ENCODE results near the gene RNF114. TPM values are rescaled to one million over a fixed set of nuclear protein-coding genes. Genes with fewer than 3 reads are reported as not detected.
A peak's percentile ranks its signal among the peaks of the same experiment; 100 is the strongest.

Gene RNF114
- total and polyA plus RNA-seq, 4 donors: 37.6 to 69.7 (median 60.0) TPM

DNA sequence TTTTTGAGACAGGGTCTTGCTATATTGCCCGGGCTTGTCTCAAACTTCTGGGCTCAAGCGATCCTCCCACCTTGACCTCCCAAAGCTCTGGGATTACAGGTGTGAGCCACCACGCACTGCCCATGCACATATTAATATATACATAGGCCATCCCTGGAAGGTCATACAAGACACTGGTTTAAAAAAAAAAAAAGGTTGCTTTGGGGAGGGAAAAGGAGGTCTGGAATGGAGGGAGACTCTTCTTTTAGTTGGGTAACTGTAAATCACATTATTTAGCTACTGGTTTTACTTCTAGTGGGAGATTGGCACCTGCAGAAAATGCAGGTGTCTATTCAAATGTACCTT, 42.5 kb downstream of the RNF114 start:
- ATAC-seq (ENCODE audit: insufficient read depth, low FRiP score) (no peak), DNase-seq (no peak)
- Histone ChIP-seq H3K27ac (ENCODE audit: low read depth in 1 of 2, low read length in 1 of 2) (no peak overlapping the region), H3K36me3 (ENCODE audit: control insufficient read depth in 4 of 4, insufficient read depth in 4 of 4, low read length in 4 of 4) (no peaks in the 10 kb centered on the region), H3K4me3 (no peak overlapping the region), H3K27me3 (ENCODE audit: control insufficient read depth in 3 of 3, insufficient read depth in 3 of 3, low read length in 2 of 3) (no peaks in the 10 kb centered on the region), H3K9me3 (ENCODE audit: control insufficient read depth in 4 of 4, insufficient read depth in 3 of 4, low read length in 3 of 4) (no peaks in the 10 kb centered on the region), H3K4me1 (ENCODE audit: control insufficient read depth in 5 of 5, insufficient read depth in 5 of 5, low read length in 5 of 5) (peaks cover 0 to 12% (median 0%) of the 10 kb centered on the region in 5 donors), H3K9ac (ENCODE audit: insufficient read depth in 1 of 2, low read length in 2 of 2) (no peak overlapping the region)
- TF ChIP-seq, protein P1, sequence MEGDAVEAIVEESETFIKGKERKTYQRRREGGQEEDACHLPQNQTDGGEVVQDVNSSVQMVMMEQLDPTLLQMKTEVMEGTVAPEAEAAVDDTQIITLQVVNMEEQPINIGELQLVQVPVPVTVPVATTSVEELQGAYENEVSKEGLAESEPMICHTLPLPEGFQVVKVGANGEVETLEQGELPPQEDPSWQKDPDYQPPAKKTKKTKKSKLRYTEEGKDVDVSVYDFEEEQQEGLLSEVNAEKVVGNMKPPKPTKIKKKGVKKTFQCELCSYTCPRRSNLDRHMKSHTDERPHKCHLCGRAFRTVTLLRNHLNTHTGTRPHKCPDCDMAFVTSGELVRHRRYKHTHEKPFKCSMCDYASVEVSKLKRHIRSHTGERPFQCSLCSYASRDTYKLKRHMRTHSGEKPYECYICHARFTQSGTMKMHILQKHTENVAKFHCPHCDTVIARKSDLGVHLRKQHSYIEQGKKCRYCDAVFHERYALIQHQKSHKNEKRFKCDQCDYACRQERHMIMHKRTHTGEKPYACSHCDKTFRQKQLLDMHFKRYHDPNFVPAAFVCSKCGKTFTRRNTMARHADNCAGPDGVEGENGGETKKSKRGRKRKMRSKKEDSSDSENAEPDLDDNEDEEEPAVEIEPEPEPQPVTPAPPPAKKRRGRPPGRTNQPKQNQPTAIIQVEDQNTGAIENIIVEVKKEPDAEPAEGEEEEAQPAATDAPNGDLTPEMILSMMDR (IDR thresholded peaks at IDR 0.05; ENCODE audit: control extremely low read depth, extremely low read depth): no peak
- 75 to 91% methylated on average over 3 of the region's 3 CpGs for WGBS, 2 donors

DNA sequence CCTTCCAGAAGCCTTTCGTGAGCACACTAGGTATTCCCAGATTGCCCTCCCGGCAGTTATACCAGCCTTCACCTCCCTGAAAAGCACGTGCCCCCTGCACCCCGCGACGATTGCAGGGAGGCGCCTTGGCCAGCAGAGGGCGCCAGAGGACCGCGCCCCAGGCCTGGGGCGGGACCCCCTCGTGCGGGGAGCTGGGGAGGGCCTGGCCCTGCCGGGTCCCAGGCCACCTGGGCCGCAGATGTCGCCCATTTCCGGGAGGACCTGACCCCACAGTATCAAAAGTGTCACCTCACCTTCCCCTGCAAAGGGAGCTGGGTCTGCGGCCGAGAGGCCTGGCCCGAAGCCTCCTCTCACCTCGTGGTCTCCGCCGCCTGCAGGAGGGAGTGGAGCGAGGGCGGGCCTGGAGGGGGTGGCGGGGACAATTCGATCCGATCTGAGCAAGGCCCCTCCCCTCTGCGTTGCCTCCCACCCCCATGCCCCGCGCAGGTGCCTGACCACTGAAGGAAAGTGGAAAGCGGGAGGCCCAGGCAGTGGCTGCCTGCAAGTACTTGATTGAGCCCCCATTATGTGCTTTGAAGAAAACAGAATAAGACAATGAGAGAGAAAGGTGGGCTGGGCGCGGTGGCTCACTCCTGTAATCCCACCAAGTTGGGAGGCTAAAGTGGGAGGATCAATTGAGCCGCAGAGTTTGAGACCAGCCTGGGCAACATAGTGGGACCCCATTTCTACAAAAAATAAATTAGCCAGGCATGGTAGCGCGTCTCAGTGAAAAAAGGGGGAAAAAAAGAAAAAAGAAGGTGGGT, 43.0 kb downstream of the RNF114 start:
- WGBS, 2 donors: 16 to 19% methylated on average over 33 to 37 of the region's 37 CpGs

DNA sequence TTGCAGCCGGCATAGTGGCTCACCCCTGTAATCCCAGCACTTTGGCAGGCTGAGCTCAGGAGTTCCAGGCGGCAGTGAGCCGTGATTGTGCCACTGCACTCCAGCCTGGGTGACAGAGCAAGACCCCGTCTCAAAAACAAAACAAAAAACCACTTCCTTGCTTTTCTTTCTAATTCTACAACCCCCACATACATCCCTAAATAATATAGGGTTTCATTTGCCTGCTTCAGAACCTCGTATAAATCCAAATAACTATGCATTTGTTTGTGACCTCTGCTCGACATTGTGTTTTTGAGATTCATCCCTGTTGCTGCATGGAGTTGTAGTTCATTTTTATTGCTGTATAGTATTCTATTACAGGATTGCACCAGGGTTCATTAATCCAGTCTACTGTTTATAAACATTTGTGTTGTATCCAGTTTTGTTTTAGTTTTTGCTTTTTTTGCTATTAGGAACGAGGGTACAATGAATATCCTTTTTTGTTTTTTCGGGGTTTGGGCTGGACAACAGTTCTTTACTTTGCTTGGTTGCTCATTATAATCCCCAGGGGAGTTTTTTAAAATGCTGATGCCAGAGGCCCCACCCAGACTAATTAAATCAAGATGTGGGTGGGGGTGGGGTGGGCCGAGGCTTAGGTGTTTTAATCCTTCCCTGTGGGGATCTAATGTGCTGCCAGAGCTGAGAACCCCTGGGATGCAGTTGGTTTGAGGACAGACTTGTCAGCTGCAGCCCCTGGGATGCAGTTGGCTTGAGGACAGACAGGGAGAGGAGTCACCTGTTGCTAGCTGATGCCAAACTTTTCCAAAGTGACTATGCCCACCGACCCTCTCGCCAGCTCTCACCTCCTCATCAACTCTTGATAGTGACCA, 44.2 kb downstream of the RNF114 start:
- no peak overlapping the region for H3K9ac ChIP-seq (ENCODE audit: insufficient read depth in 1 of 2, low read length in 2 of 2)
- H3K4me1 ChIP-seq (ENCODE audit: control insufficient read depth in 5 of 5, insufficient read depth in 5 of 5, low read length in 5 of 5): peaks cover 0 to 26% (median 4%) of the 10 kb centered on the region in 5 donors
- no peak overlapping the region for H3K27ac ChIP-seq (ENCODE audit: low read depth in 1 of 2, low read length in 1 of 2)
- peaks cover 0 to 10% (median 0%) of the 10 kb centered on the region in 4 donors for H3K36me3 ChIP-seq (ENCODE audit: control insufficient read depth in 4 of 4, insufficient read depth in 4 of 4, low read length in 4 of 4)
- DNase-seq (no peak), ATAC-seq (ENCODE audit: insufficient read depth, low FRiP score) (no peak)
- H3K4me3 ChIP-seq: no peak overlapping the region
- no peaks in the 10 kb centered on the region for H3K9me3 ChIP-seq (ENCODE audit: control insufficient read depth in 4 of 4, insufficient read depth in 3 of 4, low read length in 3 of 4)
- TF ChIP-seq, protein P1 (IDR thresholded peaks at IDR 0.05; ENCODE audit: control extremely low read depth, extremely low read depth): no peak
- no peaks in the 10 kb centered on the region for H3K27me3 ChIP-seq (ENCODE audit: control insufficient read depth in 3 of 3, insufficient read depth in 3 of 3, low read length in 2 of 3)
- 83 to 85% methylated on average over 11 of the region's 11 CpGs for WGBS, 2 donors

More for the DNA sequence above, 43.0 kb downstream of the RNF114 start:
- Histone ChIP-seq H3K9me3 (ENCODE audit: control insufficient read depth in 4 of 4, insufficient read depth in 3 of 4, low read length in 3 of 4) (no peaks in the 10 kb centered on the region), H3K36me3 (ENCODE audit: control insufficient read depth in 4 of 4, insufficient read depth in 4 of 4, low read length in 4 of 4) (peaks cover 0 to 4% (median 0%) of the 10 kb centered on the region in 4 donors), H3K4me1 (ENCODE audit: control insufficient read depth in 5 of 5, insufficient read depth in 5 of 5, low read length in 5 of 5) (peaks cover 0 to 14% (median 0%) of the 10 kb centered on the region in 5 donors), H3K27me3 (ENCODE audit: control insufficient read depth in 3 of 3, insufficient read depth in 3 of 3, low read length in 2 of 3) (no peaks in the 10 kb centered on the region), H3K27ac (ENCODE audit: low read depth in 1 of 2, low read length in 1 of 2) (no peak overlapping the region), H3K9ac (ENCODE audit: insufficient read depth in 1 of 2, low read length in 2 of 2) (no peak overlapping the region), H3K4me3 (no peak overlapping the region)
- peak; percentile 76 for ATAC-seq (ENCODE audit: insufficient read depth, low FRiP score)
- TF ChIP-seq, protein P1 (IDR thresholded peaks at IDR 0.05; ENCODE audit: control extremely low read depth, extremely low read depth): peak; percentile 94
- DNase-seq: peak; percentile 49 to 63 (median 53)
